H1 (cell line): ENCODE data around the gene PPP1R12B. TPM values are rescaled to one million over a fixed set of nuclear protein-coding genes. Genes with fewer than 3 reads are reported as not detected.
"Not testable (repeated sequence)": the region's sequence is repeated elsewhere in the genome, so short reads cannot be mapped to it uniquely, and the experiment has no call there.

Source experiments
- CTCF ChIA-PET: fragments of 300-600 bp; sonication (Branson Sonifier 250); formaldehyde crosslinking; loops from one replicate; lab custom pipeline; 2021; ENCODE audit not compliant: partially characterized antibody; lab: Charles Lee
- POLR2A ChIA-PET: fragments of 300-600 bp; sonication (Branson Sonifier 250); formaldehyde crosslinking; loops from one replicate; lab custom pipeline; 2021; ENCODE audit warnings: inconsistent platforms; ENCODE audit not compliant: partially characterized antibody; lab: Charles Lee
- DNase-seq, 2 experiments: peaks; one replicate each; pipeline versions ENCODE4 v3.0.0 to v3.0.0-alpha.2; 2010 to 2022; ENCODE audit warnings: low spot score in 2 of 2, low read depth in 1 of 2, mixed read lengths in 1 of 2
- FAIRE-seq: peaks from 2 replicates; lab custom pipeline; 2011; peaks lifted over from hg19 to GRCh38; lab: Jason Lieb, UNC
- H2AFZ ChIP-seq: 2 replicates; pipeline ENCODE4 v1.8.1; 2012; ENCODE audit warnings: low read length, inconsistent platforms
- H2AK5ac ChIP-seq: 2 replicates; pipeline ENCODE4 v1.6.1; 2013; ENCODE audit warnings: low read depth, low read length
- H2BK120ac ChIP-seq: replicated peaks from 2 replicates; pipeline ENCODE3; 2013; ENCODE audit warnings: low read depth, low read length, inconsistent platforms
- H2BK12ac ChIP-seq: 2 replicates; pipeline ENCODE4 v1.6.1; 2013; ENCODE audit warnings: low read depth, low read length
- H2BK15ac ChIP-seq: 2 replicates; pipeline ENCODE4 v1.6.1; 2013; ENCODE audit warnings: low read length
- H2BK20ac ChIP-seq: 2 replicates; pipeline ENCODE4 v1.6.1; 2013; ENCODE audit warnings: low read length
- H2BK5ac ChIP-seq: 2 replicates; pipeline ENCODE4 v1.6.1; 2013; ENCODE audit warnings: low read depth, low read length
- H3K14ac ChIP-seq: 2 replicates; pipeline ENCODE4 v1.6.1; 2013; ENCODE audit warnings: inconsistent platforms; ENCODE audit not compliant: insufficient read length
- H3K18ac ChIP-seq: 2 replicates; pipeline ENCODE4 v1.6.1; 2013; ENCODE audit warnings: low read length; ENCODE audit errors: extremely low read depth
- H3K23ac ChIP-seq: 2 replicates; pipeline ENCODE4 v1.6.1; 2013; ENCODE audit warnings: inconsistent platforms; ENCODE audit not compliant: insufficient read length
- H3K23me2 ChIP-seq: 2 replicates; pipeline ENCODE4 v1.6.1; 2013; ENCODE audit warnings: low read depth, low read length
- H3K27ac ChIP-seq: 2 replicates; pipeline ENCODE4 v1.6.1; 2011; ENCODE audit warnings: low read depth, low read length, inconsistent platforms
- H3K27me3 ChIP-seq, 4 experiments: replicated peaks in 1 of 4; 1 replicate in 1 of 4; 2 replicates in 3 of 4; pipeline versions ENCODE4 v1.6.1 to v1.8.1; 2011 to 2013; ENCODE audit warnings: low read length in 3 of 4, mild to moderate bottlenecking in 3 of 4, inconsistent platforms in 2 of 4, mixed read lengths in 2 of 4, moderate library complexity in 1 of 4; ENCODE audit not compliant: control insufficient read depth in 3 of 4, insufficient read depth in 3 of 4; ENCODE audit errors: extremely low read depth in 1 of 4
- H3K36me3 ChIP-seq, 4 experiments: 2 replicates each; pipeline versions ENCODE4 v1.6.1 to v1.8.1; 2011 to 2013; ENCODE audit warnings: mild to moderate bottlenecking in 4 of 4, low read length in 3 of 4, moderate library complexity in 2 of 4, control low read depth in 1 of 4, inconsistent platforms in 1 of 4; ENCODE audit not compliant: insufficient read depth in 4 of 4, control insufficient read depth in 2 of 4
- H3K4ac ChIP-seq: replicated peaks from 2 replicates; pipeline ENCODE3; 2013; ENCODE audit warnings: low read length, low read depth, mixed read lengths, inconsistent platforms; ENCODE audit not compliant: insufficient read length
- H3K4me1 ChIP-seq, 4 experiments: replicated peaks in 1 of 4; 1 replicate in 1 of 4; 2 replicates in 3 of 4; pipeline versions ENCODE4 v1.6.1 to v1.8.1; 2011 to 2013; ENCODE audit warnings: low read length in 3 of 4, inconsistent platforms in 2 of 4, mixed read lengths in 1 of 4; ENCODE audit not compliant: insufficient read depth in 4 of 4, control insufficient read depth in 3 of 4
- H3K4me2 ChIP-seq, 2 experiments: 2 replicates each; pipeline versions ENCODE4 v1.6.1 to v1.8.1; 2011 to 2013; ENCODE audit warnings: low read depth in 2 of 2, low read length in 2 of 2, control low read depth in 1 of 2, inconsistent platforms in 1 of 2, mild to moderate bottlenecking in 1 of 2; ENCODE audit not compliant: insufficient read depth in 1 of 2
- H3K4me3 ChIP-seq, 4 experiments: fragments of 200-600, 300-600 bp in 1 of 4; sonication (generic), shearing (Covaris generic), sonication (Bioruptor Twin) in 1 of 4; 2 replicates each; pipeline versions ENCODE4 v1.5.1 to v1.8.1; 2011 to 2016; ENCODE audit warnings: low read length in 4 of 4, low read depth in 3 of 4, control low read depth in 2 of 4, inconsistent platforms in 2 of 4, mild to moderate bottlenecking in 2 of 4, mixed read lengths in 1 of 4, moderate library complexity in 1 of 4; ENCODE audit not compliant: insufficient read depth in 2 of 4; ENCODE audit errors: extremely low read depth in 1 of 4
- H3K56ac ChIP-seq: replicated peaks from 2 replicates; pipeline ENCODE3; 2013; ENCODE audit warnings: low read depth, mild to moderate bottlenecking, mixed read lengths, low read length, inconsistent platforms; ENCODE audit not compliant: insufficient read length
- H3K79me1 ChIP-seq: 2 replicates; pipeline ENCODE4 v1.6.1; 2013; ENCODE audit warnings: low read depth, low read length, control low read depth
- H3K79me2 ChIP-seq, 2 experiments: 2 replicates each; pipeline versions ENCODE4 v1.6.1 to v1.8.1; 2012 to 2013; ENCODE audit warnings: low read length in 2 of 2, mild to moderate bottlenecking in 2 of 2, inconsistent platforms in 1 of 2; ENCODE audit not compliant: insufficient read depth in 2 of 2, control insufficient read depth in 1 of 2
- H3K9ac ChIP-seq, 4 experiments: replicated peaks in 1 of 4; 1 replicate in 1 of 4; 2 replicates in 3 of 4; pipeline versions ENCODE4 v1.6.1 to v1.8.1; 2011 to 2013; ENCODE audit warnings: low read depth in 3 of 4, low read length in 3 of 4, control low read depth in 2 of 4, mild to moderate bottlenecking in 2 of 4, moderate library complexity in 2 of 4, inconsistent platforms in 1 of 4; ENCODE audit errors: extremely low read depth in 1 of 4
- H3K9me3 ChIP-seq, 2 experiments: 2 replicates each; pipeline versions ENCODE4 v1.6.1 to v1.8.1; 2012 to 2013; ENCODE audit warnings: mild to moderate bottlenecking in 2 of 2, moderate library complexity in 2 of 2, control low read depth in 1 of 2, inconsistent platforms in 1 of 2, low read depth in 1 of 2, low read length in 1 of 2, mixed read lengths in 1 of 2; ENCODE audit not compliant: insufficient read depth in 2 of 2
- H4K20me1 ChIP-seq, 2 experiments: replicated peaks in 1 of 2; 2 replicates each; pipeline versions ENCODE3 to v1.8.1; 2011 to 2013; ENCODE audit warnings: inconsistent platforms in 2 of 2, low read length in 2 of 2, mild to moderate bottlenecking in 1 of 2; ENCODE audit not compliant: insufficient read depth in 2 of 2, control insufficient read depth in 1 of 2
- H4K5ac ChIP-seq: 2 replicates; pipeline ENCODE4 v1.6.1; 2013; ENCODE audit warnings: low read length, low read depth, mixed read lengths, inconsistent platforms; ENCODE audit not compliant: insufficient read length
- H4K8ac ChIP-seq: 2 replicates; pipeline ENCODE4 v1.8.0; 2013; ENCODE audit warnings: mild to moderate bottlenecking, moderate library complexity, low read length, inconsistent platforms; ENCODE audit not compliant: insufficient read depth; ENCODE audit errors: extremely low read depth
- H4K91ac ChIP-seq: replicated peaks from 2 replicates; pipeline ENCODE3; 2013; ENCODE audit warnings: low read length, mixed read lengths, inconsistent platforms; ENCODE audit not compliant: insufficient read length
- WGBS, 2 experiments: shearing (Covaris generic) in 1 of 2; methylation state at CpG; one replicate each; pipeline versions ENCODE4 v1.1.6 to v1.1.7; 2013 to 2015; ENCODE audit warnings: low lambda C conversion rate in 2 of 2, mixed read lengths in 2 of 2, inconsistent platforms in 1 of 2, low coverage in 1 of 2, missing lambda C conversion rate in 1 of 2; ENCODE audit not compliant: insufficient replicate concordance in 2 of 2, insufficient coverage in 1 of 2, insufficient read length in 1 of 2; ENCODE audit errors: extremely low coverage in 1 of 2, missing lambda C conversion rate in 1 of 2; 5-methylcytosine and 5-hydroxymethylcytosine counted together
- polyA plus RNA-seq, 7 experiments: library from polyadenylated mRNA; depleted of rRNA in 3 of 7; stranded (reverse) in 5 of 7; unstranded in 2 of 7; fragments of >200 nt in 5 of 7; fragments of 200-250 nt in 2 of 7; gene quantifications; 1 replicate in 5 of 7; 2 replicates in 1 of 7; 4 replicates in 1 of 7; pipeline versions ENCODE4 v1.2.1 to v1.2.3, GENCODE V29; 2011 to 2013; ENCODE audit warnings: missing spikeins in 2 of 7, mixed read lengths in 2 of 7
- total RNA-seq: library from RNA; stranded (reverse); fragmentation: NEBNext Ultra II Directional; extraction: Animal tissue kit (Norgen Biotek cat#: 25700); gene quantifications from 2 replicates; pipeline ENCODE4 v1.2.1, GENCODE V29; 2021

The PPP1R12B gene
- total and polyA plus RNA-seq, 2 of the 8 experiments (the other 6 are each of a cell fraction or from before 2014, with no cell fraction given) = 7.9 to 18.7 TPM

DNA sequence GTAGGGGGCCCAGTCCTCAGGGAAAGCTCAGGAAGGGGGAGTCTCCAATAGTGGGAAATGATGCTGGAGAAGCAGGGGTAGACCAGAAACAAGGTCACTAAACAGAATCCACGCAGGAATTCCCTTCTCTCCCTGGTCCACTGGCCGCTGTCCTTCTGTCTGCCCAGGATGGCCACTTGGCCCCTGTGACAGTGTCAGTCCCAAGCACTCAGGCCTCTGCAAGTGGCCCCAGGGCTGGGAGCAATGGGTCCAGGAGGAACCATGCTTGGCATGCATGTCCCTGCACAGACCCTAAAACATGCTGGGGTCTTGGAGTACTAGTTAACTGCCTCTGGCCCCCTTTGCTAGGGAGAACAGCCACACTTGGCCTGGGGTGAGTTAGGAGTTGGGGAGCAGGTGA, 271.5 kb downstream of the PPP1R12B start:
- H3K79me2 ChIP-seq, H3K4me3 ChIP-seq, POLR2A ChIA-PET, H3K27me3 ChIP-seq, H3K36me3 ChIP-seq, H4K20me1 ChIP-seq, FAIRE-seq, H2BK5ac ChIP-seq, H3K18ac ChIP-seq, H3K23me2 ChIP-seq, DNase-seq, H2BK20ac ChIP-seq, H3K4me2 ChIP-seq, H4K91ac ChIP-seq, H3K14ac ChIP-seq, H2AFZ ChIP-seq, H3K56ac ChIP-seq, H3K9ac ChIP-seq, H3K9me3 ChIP-seq, H2BK120ac ChIP-seq, H2BK12ac ChIP-seq, H2AK5ac ChIP-seq, H4K5ac ChIP-seq, H3K79me1 ChIP-seq, H4K8ac ChIP-seq, H3K27ac ChIP-seq, H2BK15ac ChIP-seq, H3K4ac ChIP-seq, H3K23ac ChIP-seq: not testable (repeated sequence)
- peaks cover 6 to 15% (median 9%) of the 10 kb centered on the region in 4 experiments for H3K4me1 ChIP-seq
- CTCF ChIA-PET = interaction anchor here (1.1 to 3.0 kb wide), 6 partner anchors 12 to 430 kb away, joined by 3 to 14 read pairs (median 4); no protein-coding TSS in a partner anchor
- 87% methylated on average over 2 of the region's 2 CpGs; no CpG with 5 or more reads in 1 of the 2 experiments for WGBS, 2 experiments
